ENCODE data around the gene FBLIM1.

The FBLIM1 gene

DNA sequence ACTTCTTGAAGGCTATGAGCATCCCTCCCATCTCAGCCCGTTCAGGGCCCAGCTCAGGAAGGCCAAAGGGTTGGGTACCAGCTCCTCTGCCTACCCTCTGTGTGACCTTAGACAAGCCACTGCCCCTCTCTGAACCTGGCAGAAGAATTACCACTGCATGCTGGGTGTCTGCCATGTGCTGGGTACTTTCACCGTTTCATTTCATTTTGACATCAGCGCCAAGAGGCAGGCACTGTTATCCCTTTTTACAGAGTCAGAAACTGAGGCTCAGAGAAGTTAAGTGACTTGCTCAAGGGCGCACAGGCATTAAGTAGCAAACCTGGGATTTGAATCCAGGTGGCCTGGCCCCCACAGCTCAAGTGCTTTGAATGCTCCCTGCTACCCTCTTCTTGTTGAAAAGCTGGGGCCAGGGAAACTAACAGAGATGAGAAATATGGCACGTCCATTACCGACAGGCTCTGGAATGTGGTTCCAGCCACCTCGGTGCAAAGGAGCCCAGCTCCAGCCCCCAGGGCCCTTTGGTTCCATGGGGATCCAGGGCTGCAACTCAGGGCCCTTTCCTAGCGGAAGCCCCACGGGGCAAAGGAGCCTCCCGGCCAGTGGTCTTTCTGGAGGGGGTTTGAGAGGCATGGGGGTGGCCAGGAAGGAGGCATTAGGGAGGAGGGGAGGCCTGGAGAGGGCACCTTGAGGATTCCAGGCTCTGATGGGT is 9.8 kb upstream of the FBLIM1 start:
- no peak for FAIRE-seq

DNA sequence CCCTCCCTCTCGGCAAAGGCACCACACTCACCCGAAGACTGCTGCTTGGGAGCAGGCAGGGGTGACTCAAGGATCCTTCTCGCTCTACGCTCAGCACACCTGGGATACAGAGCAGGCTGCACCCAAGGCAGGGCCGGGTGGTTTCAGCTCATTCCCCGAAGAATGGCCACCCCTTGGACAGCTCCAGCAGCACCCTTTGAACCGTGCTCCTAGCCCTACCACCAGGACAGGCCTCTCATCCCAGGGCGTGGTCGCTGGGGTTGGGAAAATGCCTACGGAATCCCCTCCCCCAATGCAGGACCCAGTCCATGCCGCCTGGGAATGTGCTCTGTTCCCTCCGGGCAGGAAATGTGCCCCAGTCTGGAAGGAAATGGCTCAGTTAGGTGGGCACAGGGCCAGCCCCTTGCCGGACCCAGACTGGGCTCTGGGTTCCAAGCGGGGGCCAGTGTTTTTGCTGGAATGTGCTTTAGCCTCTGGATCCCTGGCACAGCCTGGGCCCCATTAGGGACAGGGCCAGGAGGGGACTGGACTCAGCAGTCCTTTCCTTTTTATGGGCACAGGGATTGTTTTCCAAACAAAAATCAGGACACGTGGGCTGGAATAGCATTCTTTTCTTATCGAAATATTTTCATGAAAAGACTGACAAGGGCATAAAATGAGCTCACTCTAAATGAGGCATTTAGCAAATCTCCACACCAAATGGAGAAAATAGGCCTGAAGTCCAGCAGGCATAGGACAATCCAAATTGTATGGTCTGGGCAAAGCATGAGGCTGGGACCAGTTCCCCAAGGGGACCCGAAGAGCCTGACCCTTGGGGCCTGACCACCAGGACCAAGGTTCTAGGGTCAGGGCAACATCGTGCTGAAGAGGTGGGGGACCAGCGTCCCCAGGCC is 8.9 kb upstream of the FBLIM1 start:
- no peak for FAIRE-seq

DNA sequence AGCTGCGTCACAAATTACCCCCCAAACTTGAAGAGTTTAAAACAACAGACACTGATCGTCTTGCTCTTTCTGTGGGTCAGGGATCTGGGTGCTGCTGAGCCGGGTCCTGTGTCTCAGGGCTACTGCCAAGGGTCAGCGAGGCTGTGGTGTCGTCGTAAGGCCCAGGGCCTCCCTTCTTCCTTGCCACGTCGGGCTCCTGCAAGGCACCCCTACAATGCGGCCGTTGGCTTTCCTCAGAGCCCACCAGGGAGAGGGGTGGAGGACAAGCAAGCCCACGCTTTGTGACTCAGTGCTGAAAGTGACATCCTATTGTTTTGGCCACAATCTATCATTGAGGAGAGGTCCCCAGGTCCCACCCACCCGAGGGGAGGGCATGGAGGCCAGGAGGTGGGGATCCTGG is 7.7 kb upstream of the FBLIM1 start:
- no peak for FAIRE-seq

DNA sequence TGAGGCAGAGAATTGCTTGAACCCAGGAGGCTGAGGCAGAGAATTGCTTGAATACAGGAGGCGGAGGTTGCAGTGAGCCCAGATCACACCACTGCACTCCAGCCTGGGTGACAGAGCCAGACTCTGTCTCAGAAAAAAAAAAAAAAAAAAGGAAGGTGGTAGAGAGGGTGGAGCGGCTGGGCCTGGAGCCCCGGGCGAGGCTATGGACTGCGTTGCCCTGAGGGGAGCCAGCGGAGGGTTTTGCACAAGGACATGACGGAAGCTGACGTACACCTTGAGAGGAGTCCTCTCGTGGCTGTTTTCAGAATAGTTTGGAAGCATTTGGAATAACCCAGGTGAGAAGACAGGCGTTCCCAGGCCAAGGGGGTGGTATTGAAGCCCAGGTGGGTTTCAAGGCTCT is 6.9 kb upstream of the FBLIM1 start:
- no peak for FAIRE-seq

DNA sequence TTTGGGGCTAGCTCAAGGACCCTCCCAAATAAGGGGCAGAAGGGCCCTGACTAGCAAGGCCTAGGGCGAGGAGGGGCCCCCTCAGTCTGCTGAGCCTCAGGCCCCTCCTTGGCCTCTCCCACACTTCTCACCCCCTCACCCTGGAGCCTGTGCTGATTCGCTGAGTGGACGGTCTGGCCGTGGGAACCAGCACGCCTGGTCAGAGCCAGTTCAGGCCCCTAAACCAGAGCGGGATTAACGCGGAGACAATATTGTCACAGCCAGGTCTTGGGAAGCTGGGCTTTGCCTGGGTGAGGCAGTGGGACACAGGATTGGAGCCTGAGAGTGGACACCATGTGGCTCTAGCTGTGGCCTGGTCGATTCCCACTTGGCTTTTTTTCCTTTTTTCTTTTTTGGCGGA is 4.8 kb upstream of the FBLIM1 start:
- no peak for FAIRE-seq

DNA sequence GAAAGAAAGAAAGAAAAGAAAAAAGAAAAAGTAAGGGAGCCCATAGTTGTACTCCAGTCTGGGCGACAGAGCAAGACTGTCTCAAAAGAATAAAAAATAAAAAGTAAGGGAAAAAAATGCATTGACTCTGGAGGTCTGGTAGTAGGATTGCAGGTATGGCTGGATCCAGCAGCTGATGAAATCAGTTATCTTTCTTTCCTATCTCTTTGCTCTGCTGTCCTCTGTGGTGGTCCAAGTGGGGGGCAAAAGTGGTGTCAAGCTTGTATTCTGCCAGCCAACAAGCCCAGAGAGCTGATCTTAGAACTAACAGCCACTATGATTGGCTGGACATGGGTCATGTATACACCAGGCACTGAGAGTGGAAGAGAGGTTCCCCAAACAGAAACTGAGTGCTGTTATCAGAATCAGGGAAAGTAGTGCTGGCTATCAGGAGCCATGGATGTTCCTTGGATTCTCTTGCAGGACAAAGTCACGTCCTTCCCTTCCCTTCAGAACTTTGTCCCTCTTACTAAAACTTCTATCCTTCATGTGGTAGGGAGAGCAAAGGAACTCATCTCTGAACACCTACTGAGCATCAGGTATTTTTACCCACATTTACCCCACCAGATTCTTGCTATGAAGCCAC is 3.5 kb upstream of the FBLIM1 start:
- no peak for FAIRE-seq

DNA sequence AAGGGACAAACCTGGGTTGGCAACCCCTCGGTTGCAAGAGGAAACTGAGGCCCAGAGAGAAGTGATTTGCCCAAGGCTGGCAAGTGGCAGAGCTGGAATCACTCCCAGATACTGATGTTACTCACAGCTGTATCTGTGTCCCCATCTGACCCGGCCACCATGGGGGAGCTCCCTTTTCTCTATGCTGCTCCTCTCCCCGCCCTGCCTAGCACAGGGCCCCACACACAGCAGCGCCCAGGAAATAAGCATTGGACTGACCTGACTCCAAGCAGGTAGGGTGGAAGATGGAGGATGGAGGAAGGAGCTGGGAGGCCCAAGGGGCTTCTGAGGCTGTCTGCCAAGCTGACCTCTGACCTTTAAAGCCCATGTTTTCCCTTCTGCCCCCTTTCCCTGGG is 3.0 kb upstream of the FBLIM1 start:
- no peak for FAIRE-seq

DNA sequence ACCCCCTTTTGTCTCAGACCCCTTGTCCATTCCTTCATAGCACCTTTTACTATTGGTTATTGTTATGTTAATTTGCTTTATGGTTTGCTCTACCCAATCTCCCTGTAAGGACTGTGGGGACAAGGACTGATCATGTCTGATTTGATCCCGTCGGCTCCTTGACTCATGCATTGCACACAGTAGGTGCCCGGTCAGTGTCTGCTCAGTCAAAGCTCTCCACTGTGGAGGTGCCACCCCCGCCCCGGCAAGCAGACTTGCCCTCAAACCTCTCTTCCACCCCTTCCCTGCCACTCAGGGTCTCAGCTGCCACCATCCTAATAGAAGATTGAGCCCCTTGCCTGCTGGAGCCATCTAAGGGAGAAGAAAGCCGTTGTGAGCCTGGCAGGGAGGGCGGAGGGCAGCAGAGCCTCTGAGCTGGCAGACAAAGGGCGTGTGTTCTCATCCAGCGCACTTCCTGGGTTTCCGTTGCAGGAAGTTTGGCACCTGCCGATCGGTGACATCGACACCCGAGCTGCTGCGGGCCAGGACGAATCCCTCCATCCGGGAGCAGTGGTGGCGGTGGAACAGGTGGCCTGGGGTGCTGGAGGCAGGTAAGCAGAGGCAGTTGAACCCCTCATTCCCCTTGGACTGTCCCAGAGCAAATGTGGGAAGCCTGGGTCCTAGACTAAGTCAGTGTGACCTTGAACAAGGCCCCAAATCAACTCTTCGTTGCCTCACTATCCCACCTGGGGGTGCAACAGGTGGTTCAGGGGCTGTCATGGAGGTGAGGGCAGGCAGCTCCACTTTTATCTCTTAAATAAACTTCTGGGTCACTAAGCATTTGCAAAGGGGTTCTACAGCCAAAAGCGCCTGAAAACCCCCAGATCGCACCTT is 2.2 kb upstream of the FBLIM1 start:
- no peak for FAIRE-seq

DNA sequence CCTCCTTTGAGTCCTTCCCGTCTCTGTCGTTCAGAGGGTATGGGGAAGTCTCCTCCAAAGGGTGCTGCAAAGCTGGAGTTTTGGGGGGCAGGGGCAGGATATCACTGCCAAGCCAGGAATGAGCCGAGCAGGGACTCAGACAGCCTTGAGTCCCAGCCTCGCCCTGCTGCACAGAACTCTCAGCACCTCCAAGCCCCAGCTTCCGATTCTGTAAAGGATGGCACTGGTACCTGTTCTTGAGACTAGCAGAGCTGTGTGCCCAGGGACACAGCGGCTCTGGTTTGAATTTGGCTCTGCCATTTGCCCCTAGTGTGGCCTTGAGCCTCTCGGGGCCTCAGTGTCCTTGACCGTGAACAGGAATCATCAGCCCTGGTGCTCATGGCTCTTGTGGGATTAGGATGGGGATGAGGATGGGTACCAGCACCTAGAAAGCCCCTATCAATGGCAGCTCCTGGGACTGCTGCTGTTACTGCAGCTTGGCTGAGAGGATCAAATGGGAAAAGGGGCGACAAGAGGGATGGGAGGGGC is 1.5 kb upstream of the FBLIM1 start:
- no peak for FAIRE-seq

DNA sequence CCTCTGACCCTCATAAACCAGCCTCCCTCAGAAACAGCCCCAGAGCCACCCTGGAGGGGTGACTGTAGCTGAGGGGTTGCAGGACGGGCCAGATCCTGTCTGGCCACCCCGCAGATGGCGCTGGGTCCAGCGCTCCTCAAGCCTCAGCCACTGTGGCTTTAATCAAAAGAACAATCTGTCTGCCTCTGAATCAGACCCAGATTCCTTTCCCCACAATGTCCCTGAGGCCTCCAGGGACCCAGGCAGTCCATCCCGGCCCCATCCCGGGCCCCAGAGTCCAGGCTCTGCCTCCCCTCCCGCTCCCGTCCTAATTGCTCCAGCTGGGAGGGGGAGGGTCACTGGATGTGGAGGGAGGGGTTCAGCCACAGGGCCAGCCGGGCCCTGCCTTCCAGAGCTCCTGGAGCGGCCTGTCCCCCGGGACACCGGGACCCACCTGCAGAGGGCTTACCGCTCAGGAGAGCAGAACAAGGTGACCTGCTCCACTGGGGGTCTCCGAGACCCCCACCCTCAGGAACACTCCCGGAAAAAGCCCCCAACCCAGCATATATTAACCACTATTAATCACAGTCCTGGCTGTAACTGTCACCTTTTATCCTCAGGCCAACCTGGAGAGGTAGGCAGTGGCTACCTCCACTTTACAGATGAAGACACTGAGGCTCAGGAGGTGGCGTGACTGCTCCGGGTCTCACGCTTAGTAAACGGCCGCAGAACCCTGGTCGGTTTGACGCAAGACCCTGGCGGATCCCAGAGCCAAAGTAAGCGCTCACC is 836 bp upstream of the FBLIM1 start:
- FAIRE-seq = no peak

DNA sequence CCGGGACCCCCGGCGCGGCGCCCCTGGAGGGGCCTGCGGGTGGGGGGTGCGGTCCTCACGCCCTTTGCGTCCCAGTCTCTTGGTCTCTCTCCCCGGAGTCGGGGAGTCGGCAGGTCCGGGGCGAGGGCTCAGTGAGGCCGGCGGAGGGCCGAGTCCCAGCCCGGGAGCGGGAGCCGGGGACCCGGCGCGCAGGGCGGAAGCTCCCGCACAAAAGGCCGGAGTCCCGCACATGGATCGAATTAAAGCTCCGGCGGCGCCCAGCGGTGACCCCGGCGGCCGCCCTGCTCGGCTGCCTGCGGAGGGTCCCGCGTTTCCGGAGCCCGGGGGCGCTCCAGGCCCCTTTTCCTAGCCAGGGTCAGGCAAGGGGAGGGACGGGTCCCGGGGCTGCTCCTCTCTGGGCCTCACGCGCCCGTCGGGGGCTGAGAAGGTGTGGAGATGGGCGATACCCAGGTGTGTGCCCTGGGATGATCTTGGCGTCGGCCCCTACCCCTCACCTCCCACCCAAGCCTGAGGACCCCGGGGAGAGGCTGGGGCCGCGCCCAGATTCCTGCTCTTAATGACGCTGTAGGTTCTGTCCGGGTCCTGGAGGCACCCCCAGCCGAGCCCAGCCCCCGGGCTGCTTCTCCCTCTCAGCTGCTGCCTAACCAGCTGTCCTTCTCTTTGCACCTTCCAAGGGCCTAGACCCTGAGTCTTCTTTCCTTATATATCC is 512 bp downstream of the FBLIM1 start:
- no peak for FAIRE-seq

DNA sequence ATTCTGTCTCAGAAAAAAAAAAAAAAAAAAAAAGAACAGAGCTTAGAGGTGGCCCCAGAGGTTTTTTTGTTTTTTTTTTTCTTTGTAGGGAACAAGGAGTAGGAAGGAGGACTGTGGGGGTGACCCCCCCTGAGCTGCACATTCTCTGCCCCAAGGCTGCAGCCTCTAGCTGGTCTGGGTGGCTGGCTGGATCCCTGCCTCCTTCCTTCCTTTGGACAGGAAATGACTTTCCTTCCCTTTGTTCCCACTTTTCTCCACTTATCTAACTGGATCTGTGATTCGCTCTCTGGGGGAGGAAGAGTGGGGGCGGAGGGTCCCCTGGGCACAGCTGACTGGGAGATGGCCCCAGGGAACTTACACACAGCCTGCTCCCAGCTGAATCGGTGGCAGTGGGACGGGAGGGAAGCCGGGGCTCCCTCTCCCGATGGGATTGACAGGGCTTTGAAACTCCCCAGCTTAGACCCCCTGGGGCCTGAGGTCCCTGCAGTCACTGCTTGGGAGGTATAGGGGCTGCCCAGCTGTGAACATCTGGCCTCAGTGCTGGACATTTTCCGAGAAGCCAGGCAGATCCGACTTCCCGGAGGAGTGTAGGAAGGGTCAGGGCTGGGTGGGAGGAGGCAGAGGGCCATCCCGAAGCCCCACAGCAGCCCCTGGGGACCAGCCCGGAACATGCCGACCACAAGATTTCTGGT is 2.1 kb downstream of the FBLIM1 start:
- no peak for FAIRE-seq

DNA sequence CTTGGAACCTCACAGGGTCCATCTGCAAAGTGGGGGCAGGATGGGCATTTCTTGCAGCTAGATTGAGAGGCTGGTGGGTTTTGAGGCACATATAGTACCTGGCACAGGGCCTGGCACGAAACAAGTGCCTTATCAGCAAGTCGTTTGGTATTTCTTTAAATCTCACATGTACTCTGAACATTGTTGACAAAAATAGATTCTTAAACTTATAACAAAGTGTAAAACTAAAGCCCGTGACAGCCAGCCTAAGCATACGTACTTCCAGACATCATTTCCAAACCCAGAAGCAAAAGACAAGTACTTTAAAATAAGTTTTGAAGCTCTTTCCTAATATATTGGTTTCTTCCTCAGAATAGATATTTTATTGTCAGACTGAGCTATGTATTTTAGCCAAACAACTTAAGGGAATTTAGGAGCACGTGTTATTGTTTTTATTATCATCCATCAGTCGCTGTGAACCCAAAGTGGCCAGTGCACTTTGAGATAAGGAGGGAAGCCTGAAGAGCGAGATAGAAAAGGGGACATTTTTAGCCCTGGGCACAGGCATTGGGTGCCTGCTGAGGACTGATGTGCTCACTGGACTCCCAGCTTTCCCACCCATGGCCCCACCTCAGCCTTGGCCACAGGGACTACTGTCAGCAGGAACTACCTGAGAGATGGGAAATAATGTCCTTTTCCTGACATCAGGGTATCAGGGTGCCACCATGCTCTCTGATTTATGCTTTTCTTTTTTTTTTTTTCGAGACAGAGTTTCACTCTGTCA is 3.0 kb downstream of the FBLIM1 start:
- FAIRE-seq = no peak

DNA sequence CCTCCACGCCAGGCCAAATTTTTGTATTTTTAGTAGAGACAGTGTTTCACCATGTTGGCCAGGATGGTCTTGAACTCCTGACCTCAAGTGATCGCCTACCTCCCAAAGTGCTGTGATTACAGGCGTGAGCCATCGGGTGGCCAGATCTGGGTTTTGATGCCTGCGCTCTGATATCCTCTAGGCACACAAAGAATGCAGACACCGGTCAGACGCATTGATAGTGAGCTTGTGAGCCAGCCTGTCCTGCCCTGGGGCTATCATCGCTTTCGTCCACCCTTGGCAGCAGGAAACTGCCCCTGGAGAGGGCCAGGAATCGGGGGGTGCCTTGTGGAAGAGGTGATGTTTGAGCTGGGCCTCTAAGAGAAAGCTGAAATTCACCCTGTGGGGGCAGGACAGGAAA is 4.0 kb downstream of the FBLIM1 start:
- no peak for FAIRE-seq

DNA sequence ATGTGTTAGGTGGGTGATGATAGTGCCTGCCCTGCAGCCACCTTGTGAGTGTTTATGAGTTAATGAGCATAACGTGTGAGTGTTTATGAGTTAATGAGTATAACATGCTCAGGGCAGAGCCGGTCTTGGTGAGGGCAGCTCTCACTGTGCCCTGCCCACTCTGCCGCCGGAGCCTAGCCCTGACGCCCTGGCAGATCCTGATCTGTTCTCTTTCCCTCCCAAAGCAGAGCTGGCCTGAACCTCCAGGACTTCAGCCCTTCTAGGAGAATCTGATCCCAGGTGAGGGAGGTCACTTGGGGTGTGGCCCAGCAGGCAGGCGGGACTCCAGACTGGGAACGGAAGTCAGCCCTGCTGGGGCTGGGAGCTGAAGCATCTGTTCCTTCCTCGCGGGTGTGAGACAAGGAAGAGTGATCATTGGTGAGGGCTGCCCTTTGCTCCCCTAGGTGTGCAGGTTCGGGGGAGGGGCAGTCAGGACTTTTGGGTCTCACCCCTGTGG is 5.7 kb downstream of the FBLIM1 start:
- no peak for FAIRE-seq

DNA sequence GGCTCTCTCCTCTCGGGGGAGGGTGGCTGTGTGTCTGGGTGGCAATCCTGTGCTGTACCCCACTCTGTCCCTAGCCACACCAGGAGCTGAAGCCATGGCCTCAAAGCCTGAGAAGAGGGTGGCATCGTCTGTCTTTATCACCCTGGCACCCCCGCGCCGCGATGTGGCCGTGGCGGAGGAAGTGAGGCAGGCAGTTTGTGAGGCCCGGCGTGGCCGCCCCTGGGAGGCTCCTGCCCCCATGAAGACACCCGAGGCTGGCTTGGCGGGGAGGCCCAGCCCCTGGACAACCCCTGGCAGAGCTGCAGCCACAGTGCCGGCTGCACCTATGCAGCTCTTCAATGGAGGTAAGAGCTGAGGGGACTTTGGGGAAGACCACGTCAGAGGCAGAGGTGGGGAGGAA is 6.3 kb downstream of the FBLIM1 start:
- FAIRE-seq = no peak

DNA sequence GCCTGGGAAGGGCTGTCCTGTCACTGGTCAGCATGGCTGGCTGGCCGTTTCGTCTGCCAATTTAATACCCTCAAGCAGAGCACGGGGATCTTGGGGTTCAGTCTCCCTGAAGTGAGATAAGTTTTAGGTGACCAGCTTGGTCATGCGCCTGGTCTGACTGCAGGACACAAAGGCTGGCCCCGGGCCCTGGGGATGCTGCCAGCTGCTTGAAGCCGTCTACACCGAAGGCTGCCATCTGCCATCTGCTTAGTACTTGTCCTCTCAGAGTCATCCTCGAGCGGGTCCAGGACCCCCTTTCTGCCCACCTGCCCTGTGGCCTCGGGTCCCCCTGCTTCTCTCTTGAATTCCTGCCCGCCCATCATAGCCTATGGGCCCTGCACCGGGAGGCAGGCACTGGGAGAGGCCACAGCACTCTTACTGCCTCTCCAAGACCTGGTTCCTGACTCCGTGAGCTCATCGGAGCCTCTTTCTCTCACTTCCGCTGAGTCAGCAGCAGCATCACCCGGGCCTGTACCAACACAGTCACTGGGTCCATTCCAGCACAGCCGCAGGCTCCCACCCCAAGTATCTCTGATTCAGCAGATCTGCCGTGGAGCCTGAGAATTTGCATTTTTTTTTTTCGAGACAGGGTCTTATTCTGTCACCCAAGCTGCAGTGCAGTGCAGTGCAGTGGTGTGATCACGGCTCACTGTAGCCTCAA is 7.0 kb downstream of the FBLIM1 start:
- FAIRE-seq = no peak

DNA sequence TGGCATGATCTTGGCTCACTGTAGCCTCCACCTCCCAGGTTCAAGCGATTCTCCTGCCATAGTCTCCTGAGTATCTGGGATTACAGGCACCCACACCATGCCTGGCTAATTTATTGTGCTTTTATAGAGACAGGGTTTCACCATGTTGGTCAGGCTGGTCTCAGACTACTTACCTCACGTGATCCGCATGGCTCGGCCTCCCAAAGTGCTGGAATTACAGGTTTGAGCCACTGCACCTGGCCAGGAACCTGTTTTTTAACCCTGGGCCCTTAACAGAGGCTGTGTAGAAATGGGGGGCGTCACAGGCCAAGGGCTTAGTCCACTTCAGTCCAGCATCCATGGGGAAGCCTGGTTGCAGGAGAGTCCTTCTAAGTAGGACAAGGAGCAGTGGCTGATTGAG is 9.3 kb downstream of the FBLIM1 start:
- no peak for FAIRE-seq

DNA sequence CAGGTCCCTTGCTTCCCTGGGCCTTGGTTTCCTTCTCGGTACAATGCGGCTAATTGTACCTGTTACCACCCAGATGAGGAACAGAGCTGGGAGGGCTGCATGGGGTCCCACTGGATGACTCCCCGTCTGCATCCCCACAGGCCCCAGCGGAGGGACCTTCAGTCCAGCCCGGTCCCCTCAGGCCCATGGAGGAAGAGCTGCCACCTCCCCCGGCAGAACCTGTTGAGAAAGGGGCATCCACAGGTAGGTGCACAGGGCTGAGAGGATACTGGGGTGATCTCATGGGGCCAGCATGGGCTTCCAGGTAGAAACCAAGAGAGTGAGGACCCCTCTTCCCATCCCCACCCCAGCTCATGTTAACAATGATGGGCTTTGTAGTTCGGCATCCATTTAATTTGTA is 9.8 kb downstream of the FBLIM1 start:
- FAIRE-seq = no peak

Data from TTC549 (cell line).